Stomach (tissue), 4 donors: ENCODE results near the gene NPPC.

ENCODE experiments used
- POLR2AphosphoS5 ChIP-seq, 3 donors: sonication (generic); formaldehyde crosslinking; IDR thresholded peaks; one replicate each; pipeline ENCODE4 v1.6.1; 2016; ENCODE audit warnings: antibody characterized with exemption in 3 of 3
- TF ChIP-seq, protein P1 (sequence below), 7 experiments: fragments of 450-650 bp in 4 of 7; fragments of 200-600 bp in 3 of 7; sonication (generic) in 3 of 7; IDR thresholded peaks; one replicate each; pipeline ENCODE4 v1.5.1; 2016 to 2019; ENCODE audit warnings: antibody characterized with exemption in 7 of 7, control low read depth in 2 of 7, mild to moderate bottlenecking in 1 of 7

- TF ChIP-seq, protein P1, sequence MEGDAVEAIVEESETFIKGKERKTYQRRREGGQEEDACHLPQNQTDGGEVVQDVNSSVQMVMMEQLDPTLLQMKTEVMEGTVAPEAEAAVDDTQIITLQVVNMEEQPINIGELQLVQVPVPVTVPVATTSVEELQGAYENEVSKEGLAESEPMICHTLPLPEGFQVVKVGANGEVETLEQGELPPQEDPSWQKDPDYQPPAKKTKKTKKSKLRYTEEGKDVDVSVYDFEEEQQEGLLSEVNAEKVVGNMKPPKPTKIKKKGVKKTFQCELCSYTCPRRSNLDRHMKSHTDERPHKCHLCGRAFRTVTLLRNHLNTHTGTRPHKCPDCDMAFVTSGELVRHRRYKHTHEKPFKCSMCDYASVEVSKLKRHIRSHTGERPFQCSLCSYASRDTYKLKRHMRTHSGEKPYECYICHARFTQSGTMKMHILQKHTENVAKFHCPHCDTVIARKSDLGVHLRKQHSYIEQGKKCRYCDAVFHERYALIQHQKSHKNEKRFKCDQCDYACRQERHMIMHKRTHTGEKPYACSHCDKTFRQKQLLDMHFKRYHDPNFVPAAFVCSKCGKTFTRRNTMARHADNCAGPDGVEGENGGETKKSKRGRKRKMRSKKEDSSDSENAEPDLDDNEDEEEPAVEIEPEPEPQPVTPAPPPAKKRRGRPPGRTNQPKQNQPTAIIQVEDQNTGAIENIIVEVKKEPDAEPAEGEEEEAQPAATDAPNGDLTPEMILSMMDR (IDR thresholded peaks at IDR 0.05), result no peak
- TF ChIP-seq POLR2AphosphoS5 (IDR thresholded peaks at IDR 0.05), result no peak
These were observed 43.5 kb downstream of the NPPC start for GRCh38 chr2:231882646-231883045.
